ENCODE data around the gene BTNL8.

DNA sequence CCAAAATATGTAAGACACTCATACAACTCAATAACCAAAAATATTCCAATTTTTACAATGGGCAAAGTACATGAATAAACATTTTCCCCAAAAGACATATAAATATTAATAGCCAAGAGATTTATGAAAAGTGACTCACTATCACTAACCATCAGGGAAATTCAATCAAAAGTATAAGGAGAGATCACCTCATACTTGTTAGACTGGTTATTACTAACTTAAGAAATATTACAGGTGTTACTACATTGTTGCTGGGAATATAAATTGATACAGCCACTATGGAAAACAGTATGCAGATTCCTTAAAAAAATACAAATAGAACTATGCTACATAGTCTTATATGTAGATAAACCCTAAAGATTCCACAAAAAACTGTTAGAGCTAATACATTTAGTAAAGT, 21.8 kb downstream of the BTNL8 start:
- TF ChIP-seq, protein P1, sequence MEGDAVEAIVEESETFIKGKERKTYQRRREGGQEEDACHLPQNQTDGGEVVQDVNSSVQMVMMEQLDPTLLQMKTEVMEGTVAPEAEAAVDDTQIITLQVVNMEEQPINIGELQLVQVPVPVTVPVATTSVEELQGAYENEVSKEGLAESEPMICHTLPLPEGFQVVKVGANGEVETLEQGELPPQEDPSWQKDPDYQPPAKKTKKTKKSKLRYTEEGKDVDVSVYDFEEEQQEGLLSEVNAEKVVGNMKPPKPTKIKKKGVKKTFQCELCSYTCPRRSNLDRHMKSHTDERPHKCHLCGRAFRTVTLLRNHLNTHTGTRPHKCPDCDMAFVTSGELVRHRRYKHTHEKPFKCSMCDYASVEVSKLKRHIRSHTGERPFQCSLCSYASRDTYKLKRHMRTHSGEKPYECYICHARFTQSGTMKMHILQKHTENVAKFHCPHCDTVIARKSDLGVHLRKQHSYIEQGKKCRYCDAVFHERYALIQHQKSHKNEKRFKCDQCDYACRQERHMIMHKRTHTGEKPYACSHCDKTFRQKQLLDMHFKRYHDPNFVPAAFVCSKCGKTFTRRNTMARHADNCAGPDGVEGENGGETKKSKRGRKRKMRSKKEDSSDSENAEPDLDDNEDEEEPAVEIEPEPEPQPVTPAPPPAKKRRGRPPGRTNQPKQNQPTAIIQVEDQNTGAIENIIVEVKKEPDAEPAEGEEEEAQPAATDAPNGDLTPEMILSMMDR (conservative IDR thresholded peaks at IDR 0.05; ENCODE audit: low read depth, low read length) = no peak
- TF ChIP-seq EZH2 (IDR thresholded peaks at IDR 0.05; ENCODE audit: low read length, unreplicated experiment) (no peak), EZH2phosphoT487 (IDR thresholded peaks at IDR 0.05; ENCODE audit: borderline replicate concordance, low read length) (no peak)

All from PC-3 (cell line).